GM12801 (cell line): ENCODE results near the gene SMAP1.

Experiments used
- CTCF ChIP-seq: IDR thresholded peaks from one replicate; pipeline ENCODE4 v1.5.1; 2011; ENCODE audit warnings: control low read depth; ENCODE audit not compliant: insufficient read length; ENCODE audit errors: extremely low read depth

SMAP1 gene

GRCh38 chr6:70839286-70840266 is 171.9 kb downstream of the SMAP1 start:
- TF ChIP-seq CTCF: no peak

GRCh38 chr6:70841112-70841511 is 173.4 kb downstream of the SMAP1 start:
- no peak for TF ChIP-seq CTCF

GRCh38 chr6:70842541-70842940 is 174.9 kb downstream of the SMAP1 start:
- no peak for TF ChIP-seq CTCF

- TF ChIP-seq CTCF: no peak
These were observed 175.7 kb downstream of the SMAP1 start for GRCh38 chr6:70843328-70843918.

- TF ChIP-seq CTCF: no peak
These were observed 176.6 kb downstream of the SMAP1 start for GRCh38 chr6:70844301-70844700.

- TF ChIP-seq CTCF: no peak
These were observed 178.6 kb downstream of the SMAP1 start for GRCh38 chr6:70846207-70846835.
